Activated T-helper 1 cell treated with anti-CD3 and anti-CD28 coated beads, Interleukin-12 subunit alpha, Interleukin-12 subunit beta, Interleukin-2, Interleukin-4 antibody, amounts not matched to agents 30 ng/mL and 10 ng/mL and 1 ng/mL, durations not matched to agents 14 hours and 24 hours and 36 hours (primary cell): ENCODE results near the gene IL1RN. TPM values are rescaled to one million over a fixed set of nuclear protein-coding genes. Genes with fewer than 3 reads are reported as not detected.

Source experiments
- DNase-seq: peaks from one replicate; pipeline ENCODE4 v3.0.0; 2021; ENCODE audit warnings: low spot score
- H3K27ac Mint-ChIP-seq: one replicate; pipeline ENCODE4 v1.8.0; 2021; ENCODE audit warnings: mild to moderate bottlenecking, mixed read lengths
- H3K27me3 Mint-ChIP-seq: one replicate; pipeline ENCODE4 v1.8.0; 2022; ENCODE audit warnings: mild to moderate bottlenecking, moderate library complexity, mixed read lengths; ENCODE audit not compliant: insufficient read depth
- H3K36me3 Mint-ChIP-seq: one replicate; pipeline ENCODE4 v1.8.0; 2021; ENCODE audit warnings: low read depth, mixed read lengths
- H3K4me1 Mint-ChIP-seq: one replicate; pipeline ENCODE4 v1.8.0; 2021; ENCODE audit warnings: low read depth, mixed read lengths
- H3K4me3 Mint-ChIP-seq: one replicate; pipeline ENCODE4 v1.8.0; 2021; ENCODE audit warnings: mild to moderate bottlenecking, moderate library complexity, mixed read lengths
- H3K9me3 Mint-ChIP-seq: one replicate; pipeline ENCODE4 v1.8.0; 2021; ENCODE audit warnings: mixed read lengths
- intact Hi-C: fragments of 100-400 bp; cut with micrococcal nuclease; formaldehyde crosslinking; loops from one replicate; pipeline ENCODE4 v1.15.1; 2024
- total RNA-seq: library from RNA; stranded (reverse); gene quantifications from 2 replicates; pipeline ENCODE4 v1.2.3, GENCODE V29; 2022

IL1RN gene
- total RNA-seq, 1 donor from 2014 or later, result 4.2 TPM

DNA sequence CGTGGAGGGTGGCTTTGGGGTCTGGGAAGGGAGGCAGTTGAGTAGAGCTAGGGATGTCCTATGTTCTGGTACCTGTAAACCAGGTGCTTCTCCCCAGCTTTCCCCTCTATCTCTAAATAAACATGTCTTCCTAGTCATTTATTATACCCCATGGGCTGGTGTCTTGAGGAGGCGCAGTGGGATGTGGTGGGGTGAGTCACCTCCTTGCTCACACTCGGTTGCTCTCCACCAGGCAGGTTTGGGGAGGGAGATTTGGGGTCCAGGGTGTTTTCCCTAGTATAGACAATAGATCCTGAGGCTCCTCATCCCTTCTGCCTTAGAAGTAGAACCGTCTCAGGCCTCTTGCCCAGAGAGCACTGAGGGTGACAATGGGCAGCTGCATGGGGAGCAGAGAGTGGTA, 51.5 kb downstream of the IL1RN start:
- no peak for DNase-seq
- Mint-ChIP-seq H3K9me3 (no peaks in the 10 kb centered on the region), H3K27me3 (peaks cover 3% of the 10 kb centered on the region), H3K4me3 (peak overlapping the region; percentile 89), H3K36me3 (peaks cover 66% of the 10 kb centered on the region), H3K4me1 (peaks cover 79% of the 10 kb centered on the region), H3K27ac (peak overlapping the region; percentile 89)
- intact Hi-C loops, result loop anchor here (5.0 to 10.0 kb wide), 3 partner anchors 534 to 904 kb away; partner anchors contain the start of genes SLC20A1 and ZC3H6

DNA sequence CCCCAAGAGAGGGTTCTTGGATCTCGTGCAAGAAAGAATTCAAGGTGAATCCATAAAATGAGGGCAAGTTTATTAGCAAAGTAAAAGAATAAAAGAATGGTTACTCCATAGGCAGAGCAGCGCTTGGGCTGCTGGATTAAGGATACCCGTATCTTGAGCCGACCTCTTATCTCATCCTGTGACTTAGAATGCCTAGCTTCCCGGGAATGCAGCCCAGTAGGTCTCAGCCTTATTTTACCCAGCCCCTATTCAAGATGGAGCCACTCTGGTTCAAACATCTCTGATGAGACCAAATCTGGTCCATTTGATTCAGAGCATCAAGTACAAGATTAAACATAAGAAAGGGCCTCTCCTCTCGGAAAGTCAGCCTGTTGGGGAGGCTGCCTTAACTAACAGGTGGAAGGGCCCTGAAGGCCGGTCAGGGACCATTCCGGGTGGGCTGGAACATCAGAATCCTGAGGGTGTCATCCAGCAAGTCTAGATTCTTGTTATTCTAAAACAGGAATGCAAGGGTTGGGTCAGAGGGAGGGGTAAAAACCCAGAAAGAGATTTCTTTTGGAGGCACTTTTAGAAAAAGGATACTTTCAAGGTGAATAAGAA, 52.1 kb downstream of the IL1RN start:
- no peak for DNase-seq
- Mint-ChIP-seq H3K27ac (peak overlapping the region; percentile 89), H3K9me3 (no peaks in the 10 kb centered on the region), H3K36me3 (peaks cover 63% of the 10 kb centered on the region), H3K4me1 (peaks cover 80% of the 10 kb centered on the region), H3K4me3 (peak overlapping the region; percentile 89), H3K27me3 (peaks cover 3% of the 10 kb centered on the region)
- intact Hi-C loops, result loop anchor here (5.0 to 10.0 kb wide), 3 partner anchors 535 to 905 kb away; partner anchors contain the start of genes SLC20A1 and ZC3H6

DNA sequence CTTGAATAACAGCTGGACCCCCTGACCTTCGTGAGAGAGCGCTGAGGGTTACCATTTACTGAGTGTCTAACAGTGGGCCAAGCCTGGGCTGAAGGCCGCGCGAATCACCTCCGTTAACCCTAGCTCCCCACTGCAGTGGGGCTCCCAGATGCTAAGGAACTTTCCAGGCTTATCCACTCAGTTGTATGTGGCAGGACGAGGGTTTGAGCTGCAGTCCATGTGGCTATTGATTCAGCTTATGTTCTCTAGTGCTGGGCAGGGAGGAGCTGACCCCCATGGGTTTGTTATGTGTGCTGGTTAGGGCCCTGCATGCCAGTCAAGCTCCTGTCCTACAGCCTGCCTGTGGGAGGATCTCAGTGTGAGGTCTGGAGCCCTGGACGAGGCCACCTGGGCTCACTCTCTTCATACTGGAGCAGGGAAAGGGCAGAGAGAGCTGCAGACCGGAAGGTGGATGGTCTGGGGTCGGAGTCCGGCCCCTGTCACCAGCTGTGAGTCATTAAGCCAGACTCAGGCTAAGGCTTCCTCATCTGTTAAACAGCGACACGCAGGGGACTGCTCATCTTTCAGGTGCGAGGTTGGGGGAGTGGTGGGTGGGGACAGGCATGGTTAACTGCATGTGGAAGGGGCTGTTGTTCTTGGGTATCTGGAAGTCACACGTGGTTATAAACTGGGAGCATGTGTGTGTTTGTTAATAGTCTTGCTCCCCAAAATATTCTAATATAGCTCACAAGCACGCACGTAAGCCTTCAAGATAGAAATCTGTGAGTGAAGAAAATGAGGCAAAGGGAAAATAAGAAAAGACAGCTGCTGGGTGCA, 52.9 kb downstream of the IL1RN start:
- no peak for DNase-seq
- no peaks in the 10 kb centered on the region for H3K9me3 Mint-ChIP-seq
- H3K36me3 Mint-ChIP-seq, result peaks cover 65% of the 10 kb centered on the region
- H3K4me3 Mint-ChIP-seq, result peak overlapping the region; percentile 76
- H3K27ac Mint-ChIP-seq, result peak overlapping the region; percentile 81
- peaks cover under 1% of the 10 kb centered on the region for H3K27me3 Mint-ChIP-seq
- peaks cover 83% of the 10 kb centered on the region for H3K4me1 Mint-ChIP-seq
- intact Hi-C loops, result no loop called here

DNA sequence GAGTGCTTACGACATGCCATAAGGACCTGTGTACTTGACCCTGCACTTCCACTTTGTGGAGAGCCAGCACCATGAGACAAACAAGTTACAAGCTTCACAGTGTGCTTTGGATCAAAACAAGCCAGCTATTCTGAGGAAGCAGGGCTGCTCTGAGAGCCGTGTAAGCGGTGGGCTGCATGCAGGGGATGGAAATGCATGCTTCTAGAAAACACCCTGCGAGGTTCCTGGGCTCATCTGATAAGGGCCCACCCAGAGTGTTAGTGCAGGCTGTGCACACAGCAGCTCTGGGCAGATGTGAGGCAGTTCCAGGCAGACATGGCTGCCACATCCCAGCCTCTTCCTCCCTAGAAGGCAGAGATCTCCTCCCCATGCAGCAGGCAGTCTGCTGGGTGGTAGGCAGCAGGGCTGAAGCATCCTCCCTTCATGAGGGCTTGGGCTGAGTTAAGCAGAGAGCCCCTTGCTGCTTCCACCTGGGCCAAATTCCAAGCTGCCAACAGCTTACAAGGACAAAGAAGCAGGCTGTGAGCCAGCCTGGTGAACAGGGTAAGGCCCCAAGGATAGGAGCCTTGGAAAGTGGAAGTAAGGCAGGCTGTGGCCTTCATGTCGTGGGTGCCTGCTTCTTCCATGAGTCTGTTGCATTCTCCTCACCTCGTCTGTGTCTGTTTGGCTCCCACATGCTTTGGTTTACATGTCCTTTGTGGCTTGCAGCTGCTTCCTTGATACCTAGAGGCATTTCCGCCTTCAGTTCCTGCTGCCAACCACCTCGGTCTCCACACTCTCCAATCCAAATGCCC, 54.1 kb downstream of the IL1RN start:
- H3K27me3 Mint-ChIP-seq, result no peaks in the 10 kb centered on the region
- peaks cover 86% of the 10 kb centered on the region for H3K4me1 Mint-ChIP-seq
- peak overlapping the region; percentile 81 for H3K27ac Mint-ChIP-seq
- no peaks in the 10 kb centered on the region for H3K9me3 Mint-ChIP-seq
- no peak for DNase-seq
- intact Hi-C loops, result no loop called here
- H3K36me3 Mint-ChIP-seq, result peaks cover 67% of the 10 kb centered on the region
- peak overlapping the region; percentile 76 for H3K4me3 Mint-ChIP-seq

DNA sequence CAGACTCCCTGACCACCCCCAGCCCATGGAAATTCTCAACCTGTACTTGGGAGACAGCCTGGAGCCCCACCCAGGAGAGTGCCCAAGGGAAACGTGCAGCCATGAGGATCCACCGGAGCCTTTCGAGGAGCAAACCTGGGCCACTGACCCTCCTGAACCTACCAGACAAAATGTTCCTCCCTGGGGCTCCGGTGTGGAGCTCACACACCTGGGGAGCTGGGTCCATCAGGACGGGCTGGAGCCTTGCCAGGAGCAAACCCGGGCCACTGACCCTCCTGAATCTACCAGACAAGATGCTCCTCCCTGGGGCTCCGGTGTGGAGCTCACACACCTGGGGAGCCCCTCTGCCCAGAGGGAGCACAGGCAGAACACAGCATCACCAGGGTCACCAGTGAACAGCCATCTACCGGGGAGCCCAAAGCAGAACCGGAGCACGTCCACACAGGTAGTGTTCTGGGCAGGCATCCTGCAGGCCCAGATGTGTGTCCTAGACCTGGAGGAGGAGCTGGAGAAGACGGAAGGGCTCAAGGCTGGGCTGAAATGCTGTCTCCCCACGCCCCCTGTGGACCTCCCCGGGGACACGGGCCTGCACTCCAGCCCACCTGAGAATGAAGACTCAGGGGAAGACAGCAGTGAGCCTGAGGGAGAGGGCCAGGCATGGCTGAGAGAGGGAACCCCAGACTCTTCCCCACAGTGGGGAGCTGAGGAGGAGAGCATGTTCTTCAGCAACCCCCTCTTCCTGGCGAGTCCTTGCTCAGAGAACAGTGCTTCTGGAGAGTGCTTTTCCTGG, 55.3 kb downstream of the IL1RN start:
- H3K36me3 Mint-ChIP-seq, result peaks cover 60% of the 10 kb centered on the region
- peaks cover 81% of the 10 kb centered on the region for H3K4me1 Mint-ChIP-seq
- intact Hi-C loops, result no loop called here
- H3K27ac Mint-ChIP-seq, result no peak overlapping the region
- H3K4me3 Mint-ChIP-seq, result no peak overlapping the region
- DNase-seq, result no peak
- no peaks in the 10 kb centered on the region for H3K27me3 Mint-ChIP-seq
- H3K9me3 Mint-ChIP-seq, result no peaks in the 10 kb centered on the region

DNA sequence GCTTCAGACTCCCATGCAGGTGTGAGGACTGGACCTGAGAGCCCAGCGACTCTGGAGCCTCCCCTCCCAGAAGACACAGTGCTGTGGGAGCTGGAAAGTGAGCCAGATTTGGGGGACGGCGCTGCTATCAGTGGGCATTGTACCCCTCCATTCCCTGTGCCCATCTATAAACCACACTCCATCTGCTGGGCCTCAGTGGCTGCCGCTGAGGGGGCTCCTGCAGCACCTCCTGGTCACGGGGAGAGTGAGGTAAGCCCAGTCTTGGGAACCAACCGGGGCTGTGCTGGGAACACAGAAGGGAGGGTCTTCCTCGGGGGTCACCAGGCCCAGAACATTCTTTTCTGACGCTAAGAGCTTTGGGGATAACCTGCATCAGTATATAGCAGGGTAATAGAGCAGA, 55.9 kb downstream of the IL1RN start:
- peaks cover 82% of the 10 kb centered on the region for H3K4me1 Mint-ChIP-seq
- H3K36me3 Mint-ChIP-seq, result peaks cover 62% of the 10 kb centered on the region
- H3K4me3 Mint-ChIP-seq, result no peak overlapping the region
- no peaks in the 10 kb centered on the region for H3K27me3 Mint-ChIP-seq
- H3K27ac Mint-ChIP-seq, result no peak overlapping the region
- intact Hi-C loops, result no loop called here
- H3K9me3 Mint-ChIP-seq, result no peaks in the 10 kb centered on the region
- DNase-seq, result no peak

Other genes with a start within 250 kb of the IL1RN start
- gene IL37, start 216.4 kb upstream of the IL1RN start, total RNA-seq, result not detected in 2 replicates
- gene IL36G, start 149.6 kb upstream of the IL1RN start, total RNA-seq, result not detected in 2 replicates
- gene IL36A, start 122.1 kb upstream of the IL1RN start, total RNA-seq, result not detected in 2 replicates
- gene IL36B, start 74.7 kb upstream of the IL1RN start, total RNA-seq, result not detected in 2 replicates
- not detected in 2 replicates for gene IL36RN, start 68.4 kb upstream of the IL1RN start, total RNA-seq
- gene IL1F10, start 59.6 kb upstream of the IL1RN start, total RNA-seq, result not detected in 2 replicates
- 249 and 257 TPM in 2 replicates for gene PSD4, start 46.4 kb downstream of the IL1RN start, total RNA-seq
- gene PAX8, start 151.3 kb downstream of the IL1RN start, total RNA-seq, result 0.70 and 1.6 TPM in 2 replicates